GM10266 (cell line): ENCODE data around the gene KCNK6.
"Not testable (repeated sequence)": the region's sequence is repeated elsewhere in the genome, so short reads cannot be mapped to it uniquely, and the experiment has no call there.

Source experiments
- DNase-seq: peaks from one replicate; pipeline ENCODE4 v3.0.0; 2012; ENCODE audit errors: extremely low spot score
- TF ChIP-seq, protein P1 (sequence below): IDR thresholded peaks from 2 replicates; pipeline ENCODE4 v1.5.1; 2012; ENCODE audit warnings: mild to moderate bottlenecking, low read depth; ENCODE audit not compliant: control insufficient read depth, insufficient read depth; ENCODE audit errors: missing control alignments

Gene KCNK6

DNA sequence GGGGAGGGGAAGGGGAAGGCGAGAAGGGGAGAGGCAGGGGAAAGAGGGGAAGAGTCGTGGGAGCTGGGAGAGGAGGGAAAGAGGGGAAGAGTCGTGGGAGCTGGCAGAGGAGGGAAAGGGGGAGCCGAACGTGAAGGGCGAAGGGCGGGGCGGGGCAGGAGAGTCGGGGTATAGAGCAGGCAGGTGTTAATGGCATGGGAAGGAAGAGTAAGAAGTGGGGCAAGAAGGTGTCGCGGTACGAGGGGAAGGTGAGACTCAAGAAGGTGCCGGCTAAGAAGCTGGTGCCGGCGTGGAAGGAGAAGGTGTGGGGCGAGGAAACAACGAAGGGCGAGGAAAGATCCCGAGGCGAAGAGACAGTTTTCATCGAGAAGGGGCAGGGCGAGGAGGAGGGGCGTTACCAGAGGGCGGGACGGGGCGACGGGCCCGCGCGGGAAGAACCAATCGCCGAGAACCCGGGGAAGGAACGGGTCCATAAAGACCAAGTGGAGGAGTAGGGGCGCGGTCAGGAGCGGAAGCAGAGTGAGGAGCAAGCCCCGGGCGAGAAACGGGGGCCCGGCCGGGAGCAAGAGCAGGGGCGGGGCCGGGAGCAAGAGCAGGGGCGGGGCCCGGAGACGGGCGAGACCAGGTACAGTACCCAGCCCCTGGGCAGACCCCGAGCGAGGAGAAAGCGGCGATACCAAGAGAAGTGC lies 16.4 kb downstream of the KCNK6 start:
- TF ChIP-seq, protein P1, sequence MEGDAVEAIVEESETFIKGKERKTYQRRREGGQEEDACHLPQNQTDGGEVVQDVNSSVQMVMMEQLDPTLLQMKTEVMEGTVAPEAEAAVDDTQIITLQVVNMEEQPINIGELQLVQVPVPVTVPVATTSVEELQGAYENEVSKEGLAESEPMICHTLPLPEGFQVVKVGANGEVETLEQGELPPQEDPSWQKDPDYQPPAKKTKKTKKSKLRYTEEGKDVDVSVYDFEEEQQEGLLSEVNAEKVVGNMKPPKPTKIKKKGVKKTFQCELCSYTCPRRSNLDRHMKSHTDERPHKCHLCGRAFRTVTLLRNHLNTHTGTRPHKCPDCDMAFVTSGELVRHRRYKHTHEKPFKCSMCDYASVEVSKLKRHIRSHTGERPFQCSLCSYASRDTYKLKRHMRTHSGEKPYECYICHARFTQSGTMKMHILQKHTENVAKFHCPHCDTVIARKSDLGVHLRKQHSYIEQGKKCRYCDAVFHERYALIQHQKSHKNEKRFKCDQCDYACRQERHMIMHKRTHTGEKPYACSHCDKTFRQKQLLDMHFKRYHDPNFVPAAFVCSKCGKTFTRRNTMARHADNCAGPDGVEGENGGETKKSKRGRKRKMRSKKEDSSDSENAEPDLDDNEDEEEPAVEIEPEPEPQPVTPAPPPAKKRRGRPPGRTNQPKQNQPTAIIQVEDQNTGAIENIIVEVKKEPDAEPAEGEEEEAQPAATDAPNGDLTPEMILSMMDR = no peak
- DNase-seq = peak; percentile 92

DNA sequence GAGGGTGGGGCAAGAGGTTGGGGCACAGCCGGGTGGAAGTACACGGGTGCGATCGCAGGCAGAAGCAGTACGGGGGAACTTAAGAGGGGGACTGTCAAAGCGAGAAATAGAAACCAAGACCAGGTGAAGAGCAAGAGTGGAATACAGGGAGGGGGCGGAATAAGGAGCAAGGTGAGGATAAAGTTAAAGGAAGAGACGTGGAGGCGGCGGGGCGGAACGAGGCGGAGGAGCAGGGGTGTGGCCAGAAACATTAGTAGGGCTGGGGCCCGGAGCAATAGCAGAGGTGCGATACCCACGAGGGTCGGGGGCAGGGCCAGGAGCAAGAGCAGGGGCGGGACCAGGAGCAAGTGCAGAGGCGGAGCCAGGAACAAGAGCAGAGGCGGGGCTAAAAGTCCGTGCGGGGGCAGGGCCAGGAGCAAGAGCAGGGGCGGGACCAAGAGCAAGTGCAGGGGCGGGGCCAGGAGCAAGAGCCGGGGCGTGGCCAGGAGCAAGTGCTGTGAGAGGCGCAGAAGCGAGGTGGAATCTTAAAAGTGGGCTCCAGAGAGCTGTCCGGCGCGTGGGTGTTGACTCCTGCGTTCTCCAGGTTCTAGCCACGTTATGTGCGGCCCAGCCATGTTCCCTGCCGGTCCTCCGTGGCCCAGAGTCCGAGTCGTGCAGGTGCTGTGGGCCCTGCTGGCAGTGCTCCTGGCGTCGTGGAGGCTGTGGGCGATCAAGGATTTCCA lies 17.2 kb downstream of the KCNK6 start:
- peak; percentile 91 for DNase-seq
- TF ChIP-seq, protein P1 = no peak

DNA sequence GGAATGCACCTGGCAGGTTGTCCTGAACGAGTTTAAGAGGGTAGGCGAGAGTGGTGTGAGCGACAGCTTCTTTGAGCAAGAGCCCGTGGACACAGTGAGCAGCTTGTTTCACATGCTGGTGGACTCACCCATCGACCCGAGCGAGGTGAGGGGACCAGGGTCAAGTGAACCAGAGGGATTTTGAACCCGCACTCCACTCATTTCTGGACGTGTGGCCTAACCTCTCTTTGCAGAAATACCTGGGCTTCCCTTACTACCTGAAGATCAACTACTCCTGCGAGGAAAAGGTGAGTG lies 17.7 kb downstream of the KCNK6 start:
- TF ChIP-seq, protein P1 = no peak
- DNase-seq = no peak

DNA sequence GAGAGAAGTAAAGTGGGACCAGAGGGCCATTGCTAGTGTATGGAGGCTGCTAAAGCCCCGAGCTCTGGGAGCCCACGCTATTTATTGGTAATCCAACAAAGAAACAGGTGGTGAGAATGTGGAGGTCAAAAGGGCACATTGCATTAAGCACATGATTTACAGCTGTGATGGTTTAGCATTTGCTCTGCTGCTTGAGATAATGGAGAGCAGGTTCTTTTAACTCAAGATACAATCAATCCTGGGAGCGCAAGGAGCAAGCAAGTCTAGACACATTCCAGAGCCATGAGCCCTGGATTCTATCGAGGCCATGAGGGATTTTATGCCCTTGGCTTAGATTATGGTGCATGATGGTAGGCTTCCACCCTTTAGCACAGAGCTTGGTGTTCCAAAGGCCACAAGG lies 19.4 kb downstream of the KCNK6 start:
- DNase-seq = not testable (repeated sequence)

DNA sequence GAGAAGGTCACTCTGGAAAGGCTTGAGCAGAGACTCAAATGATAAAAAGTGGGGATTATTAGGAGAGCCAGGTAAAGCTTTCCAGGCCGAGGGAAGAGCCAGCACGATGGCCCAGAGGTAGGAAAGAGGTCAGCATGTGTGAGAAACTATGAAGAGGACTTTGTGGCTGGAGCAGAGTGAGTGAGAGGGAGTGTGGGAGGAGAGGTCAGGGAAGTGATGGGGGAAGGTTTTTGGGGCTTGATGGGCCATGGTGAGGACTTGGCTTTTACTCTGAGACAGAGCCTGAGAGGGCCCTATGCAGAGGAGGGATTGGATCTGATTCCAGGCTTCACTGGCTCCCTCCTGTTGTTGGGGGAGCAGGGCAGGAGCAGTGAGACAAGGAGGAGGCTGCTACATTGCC lies 21.3 kb downstream of the KCNK6 start:
- TF ChIP-seq, protein P1 = no peak
- DNase-seq = no peak

DNA sequence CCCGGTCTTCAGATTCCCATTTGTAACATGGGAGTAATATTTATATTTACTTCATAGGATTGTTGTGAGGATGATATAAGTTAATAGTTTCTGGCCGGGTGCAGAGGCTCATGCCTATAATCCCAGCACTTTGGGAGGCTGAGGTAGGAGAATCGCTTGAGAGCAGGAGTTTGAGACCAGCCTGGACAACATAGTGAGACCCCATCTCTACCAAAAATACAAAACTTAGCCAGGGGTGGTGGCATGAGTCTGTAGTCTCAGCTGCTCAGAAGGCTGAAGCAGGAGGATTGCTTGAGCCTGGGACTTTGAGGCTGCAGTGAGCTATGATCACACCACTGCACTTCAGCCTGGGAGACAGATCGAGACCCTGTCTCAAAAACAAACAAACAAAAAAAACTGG lies 27.2 kb downstream of the KCNK6 start:
- TF ChIP-seq, protein P1 = no peak
- DNase-seq = no peak

DNA sequence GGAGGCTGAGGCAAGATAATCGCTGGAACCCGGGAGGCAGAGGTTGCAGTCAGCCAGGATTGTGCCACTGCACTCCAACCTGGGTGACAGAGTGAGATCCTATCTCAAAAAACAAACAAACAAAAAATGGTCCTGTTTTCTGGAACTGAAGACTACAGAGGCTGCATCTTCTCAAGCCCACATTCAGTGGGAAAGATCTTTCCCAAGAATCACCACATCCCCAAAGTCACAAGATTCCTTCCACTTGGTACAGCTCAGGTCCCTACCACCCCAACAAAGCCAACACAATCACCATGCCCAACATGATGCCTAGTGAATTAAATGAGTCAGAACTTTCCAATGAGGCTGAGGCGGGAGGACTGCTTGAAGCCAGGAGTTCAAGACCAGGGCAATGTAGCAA lies 31.2 kb downstream of the KCNK6 start:
- TF ChIP-seq, protein P1 = no peak
- DNase-seq = no peak

DNA sequence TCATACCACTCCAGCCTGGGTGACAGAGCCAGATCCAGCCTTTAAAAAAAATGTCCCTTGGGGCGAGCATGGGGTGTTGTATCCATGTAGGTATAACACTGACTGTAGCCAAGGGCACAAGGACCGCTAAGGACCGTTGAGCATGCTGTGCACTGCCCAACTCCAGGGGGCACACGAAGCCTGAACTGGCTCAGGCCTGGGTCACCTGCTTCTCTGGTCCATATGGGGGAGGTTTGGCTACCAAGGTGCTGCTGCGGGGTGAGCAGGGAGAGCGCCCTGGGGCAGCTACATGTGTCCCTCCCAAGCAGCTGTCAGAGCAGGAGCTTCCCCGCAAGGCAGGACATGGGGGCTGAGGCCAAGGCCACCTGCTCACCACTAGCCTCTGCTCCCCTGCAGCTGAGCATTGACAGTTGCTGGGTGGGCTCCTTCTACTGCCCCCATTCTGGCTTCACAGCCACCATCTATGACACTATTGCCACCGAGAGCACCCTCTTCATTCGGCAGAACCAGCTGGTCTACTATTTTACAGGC lies 32.3 kb downstream of the KCNK6 start:
- TF ChIP-seq, protein P1 = no peak
- no peak for DNase-seq
